Right atrium auricular region (tissue), 2 donors: ENCODE results near the gene RNFT2. TPM values are rescaled to one million over a fixed set of nuclear protein-coding genes. Genes with fewer than 3 reads are reported as not detected.

Experiments used
- DNase-seq: peaks from one replicate; pipeline ENCODE4 v3.0.0-alpha.2; 2019; ENCODE audit warnings: low spot score
- H3K27ac ChIP-seq, 2 donors: fragments of 200-600 bp; sonication (generic); 1 replicate in 1 of 2; 2 replicates in 1 of 2; pipeline ENCODE4 v1.5.1; 2016 to 2019
- H3K27me3 ChIP-seq, 2 donors: fragments of 200-600 bp; sonication (generic); one replicate each; pipeline versions ENCODE4 v1.5.1 to v1.6.0; 2017 to 2019
- H3K36me3 ChIP-seq: fragments of 200-600 bp; sonication (generic); one replicate; pipeline ENCODE4 v1.5.1; 2016
- H3K4me1 ChIP-seq, 2 donors: fragments of 200-600 bp; sonication (generic); one replicate each; pipeline versions ENCODE4 v1.5.1 to v1.6.0; 2017 to 2019
- H3K4me3 ChIP-seq, 2 donors: fragments of 200-600 bp; sonication (generic); 1 replicate in 1 of 2; 2 replicates in 1 of 2; pipeline ENCODE4 v1.5.1; 2017 to 2019; ENCODE audit warnings: mild to moderate bottlenecking in 1 of 2, moderate library complexity in 1 of 2
- H3K9me3 ChIP-seq, 2 donors: fragments of 200-600 bp; sonication (generic); one replicate each; pipeline ENCODE4 v1.5.1; 2019
- CTCF ChIP-seq, 2 donors: fragments of 200-600 bp; sonication (generic); IDR thresholded peaks; one replicate each; pipeline ENCODE4 v1.5.1; 2019; ENCODE audit warnings: antibody characterized with exemption in 2 of 2
- total RNA-seq, 2 donors: library from RNA; depleted of rRNA; stranded (reverse); fragments of >200 nt; gene quantifications; one replicate each; pipeline ENCODE4 v1.1.0, GENCODE V29; 2016

The RNFT2 gene
- total RNA-seq, 2 donors from 2014 or later: 0.89 to 1.1 TPM

GRCh38 chr12:116707751-116708150 is 30.4 kb upstream of the RNFT2 start:
- DNase-seq: no peak
- Histone ChIP-seq H3K4me3 (no peak overlapping the region), H3K27me3 (no peaks in the 10 kb centered on the region), H3K36me3 (no peaks in the 10 kb centered on the region), H3K9me3 (no peaks in the 10 kb centered on the region), H3K27ac (no peak overlapping the region), H3K4me1 (peaks cover 0 to 18% of the 10 kb centered on the region in 2 donors)
- TF ChIP-seq CTCF (IDR thresholded peaks at IDR 0.05): no peak

GRCh38 chr12:116708826-116709756 is 29.0 kb upstream of the RNFT2 start:
- Histone ChIP-seq H3K36me3 (no peaks in the 10 kb centered on the region), H3K27ac (no peak overlapping the region), H3K9me3 (no peaks in the 10 kb centered on the region), H3K4me3 (peak overlapping the region in 1 of 2 donors; percentile 14), H3K4me1 (peaks cover 0 to 10% of the 10 kb centered on the region in 2 donors), H3K27me3 (no peaks in the 10 kb centered on the region)
- peak; percentile 61 for DNase-seq
- peak; percentile 31 to 71 for TF ChIP-seq CTCF (IDR thresholded peaks at IDR 0.05)

GRCh38 chr12:116709768-116710167 is 28.3 kb upstream of the RNFT2 start:
- Histone ChIP-seq H3K4me3 (no peak overlapping the region), H3K9me3 (no peaks in the 10 kb centered on the region), H3K4me1 (peaks cover 0 to 10% of the 10 kb centered on the region in 2 donors), H3K36me3 (no peaks in the 10 kb centered on the region), H3K27me3 (no peaks in the 10 kb centered on the region), H3K27ac (no peak overlapping the region)
- no peak for TF ChIP-seq CTCF (IDR thresholded peaks at IDR 0.05)
- no peak for DNase-seq

- Histone ChIP-seq H3K4me3 (no peak overlapping the region), H3K9me3 (no peaks in the 10 kb centered on the region), H3K27me3 (no peaks in the 10 kb centered on the region), H3K4me1 (peaks cover 0 to 10% of the 10 kb centered on the region in 2 donors), H3K36me3 (no peaks in the 10 kb centered on the region), H3K27ac (no peak overlapping the region)
- DNase-seq: no peak
- TF ChIP-seq CTCF (IDR thresholded peaks at IDR 0.05): no peak
These were observed 27.6 kb upstream of the RNFT2 start for GRCh38 chr12:116710370-116711150.

- no peaks in the 10 kb centered on the region for H3K27me3 ChIP-seq
- H3K4me3 ChIP-seq: no peak overlapping the region
- H3K9me3 ChIP-seq: no peaks in the 10 kb centered on the region
- DNase-seq: no peak
- no peaks in the 10 kb centered on the region for H3K36me3 ChIP-seq
- peaks cover 0 to 12% of the 10 kb centered on the region in 2 donors for H3K4me1 ChIP-seq
- no peak overlapping the region for H3K27ac ChIP-seq
- no peak for TF ChIP-seq CTCF (IDR thresholded peaks at IDR 0.05)
These were observed 25.4 kb upstream of the RNFT2 start for GRCh38 chr12:116712458-116713303.
